Measurements from ENCODE around the gene SORBS1. TPM values are rescaled to one million over a fixed set of nuclear protein-coding genes. Genes with fewer than 3 reads are reported as not detected.

Gene SORBS1
- total RNA-seq, 1 experiment from 2014 or later = 39.9 TPM

DNA sequence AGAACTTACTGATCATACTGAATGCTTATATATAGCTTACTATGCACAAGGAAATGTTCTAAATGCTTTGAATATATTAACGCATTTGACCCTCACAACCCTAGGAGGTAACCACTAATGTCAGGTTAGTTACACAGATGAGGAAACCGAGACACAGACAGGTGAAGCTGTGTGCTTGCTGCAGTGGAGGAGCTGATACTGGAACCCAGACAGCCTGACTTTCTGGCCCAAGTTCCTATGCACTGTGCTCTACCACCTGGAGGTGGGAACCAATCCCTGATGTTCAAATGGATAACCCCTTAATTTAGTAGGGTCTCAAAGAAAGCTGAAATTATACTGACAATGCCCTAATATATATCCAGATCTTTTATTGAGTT lies 119.6 kb downstream of the SORBS1 start (continued):
- no peak for TF ChIP-seq ZBTB43 (CRISPR knock-in tag; IDR thresholded peaks at IDR 0.05)

- Mint-ChIP-seq H3K9me3 (no peaks in the 10 kb centered on the region), H3K4me3 (no peak overlapping the region), H3K36me3 (peaks cover 8% of the 10 kb centered on the region), H3K27ac (no peak overlapping the region), H3K27me3 (ENCODE audit: low read depth) (no peaks in the 10 kb centered on the region), H3K4me1 (peaks cover 6% of the 10 kb centered on the region)
- DNase-seq (ENCODE audit: low spot score) (no peak), ATAC-seq (no peak)
- POLR2A ChIA-PET = interaction anchor here (0.6 kb wide), 1 partner anchor 212 kb away, joined by 3 read pairs; no protein-coding TSS in a partner anchor
- CTCF ChIA-PET = interaction anchor here (2.4 kb wide), 1 partner anchor 11 kb away, joined by 12 read pairs; no protein-coding TSS in a partner anchor
- TF ChIP-seq NR2C2 (CRISPR knock-in tag; IDR thresholded peaks at IDR 0.05) (no peak), ZNF219 (CRISPR knock-in tag; IDR thresholded peaks at IDR 0.05; ENCODE audit: borderline replicate concordance) (no peak), ZNF425 (CRISPR knock-in tag; conservative IDR thresholded peaks at IDR 0.05) (no peak), CREB1 (CRISPR knock-in tag; IDR thresholded peaks at IDR 0.05) (no peak), KAT7 (CRISPR knock-in tag; IDR thresholded peaks at IDR 0.05; ENCODE audit: borderline replicate concordance) (no peak), HMGA2 (CRISPR knock-in tag; IDR thresholded peaks at IDR 0.05) (no peak), NR3C1 (CRISPR knock-in tag; conservative IDR thresholded peaks at IDR 0.05; ENCODE audit: low read depth) (no peak), TP53 (CRISPR knock-in tag; IDR thresholded peaks at IDR 0.05) (no peak), ZBTB21 (CRISPR knock-in tag; IDR thresholded peaks at IDR 0.05; ENCODE audit: borderline replicate concordance) (no peak)
- TF ChIP-seq, protein P1, sequence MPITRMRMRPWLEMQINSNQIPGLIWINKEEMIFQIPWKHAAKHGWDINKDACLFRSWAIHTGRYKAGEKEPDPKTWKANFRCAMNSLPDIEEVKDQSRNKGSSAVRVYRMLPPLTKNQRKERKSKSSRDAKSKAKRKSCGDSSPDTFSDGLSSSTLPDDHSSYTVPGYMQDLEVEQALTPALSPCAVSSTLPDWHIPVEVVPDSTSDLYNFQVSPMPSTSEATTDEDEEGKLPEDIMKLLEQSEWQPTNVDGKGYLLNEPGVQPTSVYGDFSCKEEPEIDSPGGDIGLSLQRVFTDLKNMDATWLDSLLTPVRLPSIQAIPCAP (CRISPR knock-in tag; IDR thresholded peaks at IDR 0.05) = no peak
- TF ChIP-seq, protein P2, sequence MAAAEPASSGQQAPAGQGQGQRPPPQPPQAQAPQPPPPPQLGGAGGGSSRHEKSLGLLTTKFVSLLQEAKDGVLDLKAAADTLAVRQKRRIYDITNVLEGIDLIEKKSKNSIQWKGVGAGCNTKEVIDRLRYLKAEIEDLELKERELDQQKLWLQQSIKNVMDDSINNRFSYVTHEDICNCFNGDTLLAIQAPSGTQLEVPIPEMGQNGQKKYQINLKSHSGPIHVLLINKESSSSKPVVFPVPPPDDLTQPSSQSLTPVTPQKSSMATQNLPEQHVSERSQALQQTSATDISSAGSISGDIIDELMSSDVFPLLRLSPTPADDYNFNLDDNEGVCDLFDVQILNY (CRISPR knock-in tag; IDR thresholded peaks at IDR 0.05) = no peak
- TF ChIP-seq, protein P3, sequence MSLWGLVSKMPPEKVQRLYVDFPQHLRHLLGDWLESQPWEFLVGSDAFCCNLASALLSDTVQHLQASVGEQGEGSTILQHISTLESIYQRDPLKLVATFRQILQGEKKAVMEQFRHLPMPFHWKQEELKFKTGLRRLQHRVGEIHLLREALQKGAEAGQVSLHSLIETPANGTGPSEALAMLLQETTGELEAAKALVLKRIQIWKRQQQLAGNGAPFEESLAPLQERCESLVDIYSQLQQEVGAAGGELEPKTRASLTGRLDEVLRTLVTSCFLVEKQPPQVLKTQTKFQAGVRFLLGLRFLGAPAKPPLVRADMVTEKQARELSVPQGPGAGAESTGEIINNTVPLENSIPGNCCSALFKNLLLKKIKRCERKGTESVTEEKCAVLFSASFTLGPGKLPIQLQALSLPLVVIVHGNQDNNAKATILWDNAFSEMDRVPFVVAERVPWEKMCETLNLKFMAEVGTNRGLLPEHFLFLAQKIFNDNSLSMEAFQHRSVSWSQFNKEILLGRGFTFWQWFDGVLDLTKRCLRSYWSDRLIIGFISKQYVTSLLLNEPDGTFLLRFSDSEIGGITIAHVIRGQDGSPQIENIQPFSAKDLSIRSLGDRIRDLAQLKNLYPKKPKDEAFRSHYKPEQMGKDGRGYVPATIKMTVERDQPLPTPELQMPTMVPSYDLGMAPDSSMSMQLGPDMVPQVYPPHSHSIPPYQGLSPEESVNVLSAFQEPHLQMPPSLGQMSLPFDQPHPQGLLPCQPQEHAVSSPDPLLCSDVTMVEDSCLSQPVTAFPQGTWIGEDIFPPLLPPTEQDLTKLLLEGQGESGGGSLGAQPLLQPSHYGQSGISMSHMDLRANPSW (CRISPR knock-in tag; conservative IDR thresholded peaks at IDR 0.05; ENCODE audit: low read depth) = no peak
These were observed 120.2 kb downstream of the SORBS1 start for GRCh38 chr10:95440756-95441546.

DNA sequence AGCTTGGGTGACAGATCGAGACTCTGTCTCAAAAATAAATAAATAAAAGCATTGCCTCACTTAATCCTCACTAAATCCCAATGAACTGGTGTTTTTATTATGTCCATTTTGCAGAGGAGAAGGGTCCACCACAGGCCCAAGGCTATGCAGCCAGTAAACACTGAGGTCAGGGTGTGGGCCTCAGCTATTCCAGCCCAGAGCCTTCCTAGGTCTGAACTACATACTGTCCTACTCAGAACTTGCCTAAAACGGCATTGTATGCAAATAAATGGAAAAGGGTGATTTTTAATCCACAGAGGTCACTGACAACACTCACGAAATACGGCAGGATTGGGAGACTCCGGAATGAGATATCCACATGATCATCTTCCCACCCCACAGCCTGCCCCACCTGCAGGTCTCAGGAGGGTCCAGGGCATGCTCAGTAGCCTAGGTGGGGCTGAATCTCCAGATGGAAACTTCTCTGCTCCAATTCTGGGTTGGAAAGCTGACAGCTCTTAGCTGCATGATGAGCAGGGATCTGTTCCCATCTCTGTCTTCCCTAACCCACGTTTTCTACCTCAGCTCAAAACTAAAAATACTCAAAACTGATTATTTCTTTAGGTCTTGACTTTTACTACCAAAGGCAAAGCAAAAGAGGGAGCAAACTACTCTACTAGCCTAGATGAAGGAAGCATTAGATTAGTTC lies 121.0 kb downstream of the SORBS1 start:
- H3K27me3 Mint-ChIP-seq (ENCODE audit: low read depth) = no peaks in the 10 kb centered on the region
- POLR2A ChIA-PET = no interaction called here
- ATAC-seq (no peak), DNase-seq (ENCODE audit: low spot score) (no peak)
- CTCF ChIA-PET = interaction anchor here (0.6 to 2.9 kb wide), 4 partner anchors 10 to 161 kb away, joined by 3 to 12 read pairs (median 8); no protein-coding TSS in a partner anchor
- no peaks in the 10 kb centered on the region for H3K9me3 Mint-ChIP-seq
- H3K4me1 Mint-ChIP-seq = peaks cover under 1% of the 10 kb centered on the region; the same call in 1 of the 2 replicates
- H3K4me3 Mint-ChIP-seq = no peak overlapping the region
- no peak for TF ChIP-seq ZNF263 (CRISPR knock-in tag; IDR thresholded peaks at IDR 0.05; ENCODE audit: low read depth)
- no peak for TF ChIP-seq OVOL2 (CRISPR knock-in tag; IDR thresholded peaks at IDR 0.05; ENCODE audit: borderline replicate concordance)
- no peak for TF ChIP-seq HMGXB4 (CRISPR knock-in tag; IDR thresholded peaks at IDR 0.05)
- peak overlapping the region; percentile 36 for H3K27ac Mint-ChIP-seq
- peaks cover 8% of the 10 kb centered on the region for H3K36me3 Mint-ChIP-seq

All from WTC11 (cell line).